ENCODE data around the gene ARMCX1.
A peak's percentile ranks its signal among the peaks of the same experiment; 100 is the strongest.
"Not testable (repeated sequence)": the region's sequence is repeated elsewhere in the genome, so short reads cannot be mapped to it uniquely, and the experiment has no call there.

Gene ARMCX1

DNA sequence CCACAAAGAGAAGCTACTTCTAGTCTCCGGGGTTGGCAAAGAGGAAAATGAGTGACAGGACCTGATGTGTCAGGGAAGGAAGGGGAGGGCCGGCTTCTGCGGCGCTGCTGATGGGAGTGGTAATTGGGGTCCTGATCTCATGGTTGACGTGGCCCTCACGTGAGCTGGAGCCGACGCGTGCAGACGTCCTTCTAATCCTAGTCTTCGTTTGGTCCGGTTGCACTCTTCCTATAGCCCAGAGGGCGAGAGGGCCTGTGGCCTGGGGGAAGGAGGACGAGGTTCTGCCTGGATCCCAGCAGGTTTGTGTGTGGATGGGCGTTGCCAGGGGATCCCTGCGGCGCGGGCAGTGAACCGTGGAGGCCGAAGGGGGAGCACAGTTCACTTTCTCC lies at the start of gene ARMCX1:
ARMCX1 (plus strand) TSS at position 186 of the 389 bp plus-strand sequence. CDS start 2,384 bp downstream, outside the sequence.
- DNase-seq, result peak; percentile 53

GRCh38 chrX:101502929-101503328 lies 47.4 kb upstream of the ARMCX1 start:
- DNase-seq, result not testable (repeated sequence)

DNA sequence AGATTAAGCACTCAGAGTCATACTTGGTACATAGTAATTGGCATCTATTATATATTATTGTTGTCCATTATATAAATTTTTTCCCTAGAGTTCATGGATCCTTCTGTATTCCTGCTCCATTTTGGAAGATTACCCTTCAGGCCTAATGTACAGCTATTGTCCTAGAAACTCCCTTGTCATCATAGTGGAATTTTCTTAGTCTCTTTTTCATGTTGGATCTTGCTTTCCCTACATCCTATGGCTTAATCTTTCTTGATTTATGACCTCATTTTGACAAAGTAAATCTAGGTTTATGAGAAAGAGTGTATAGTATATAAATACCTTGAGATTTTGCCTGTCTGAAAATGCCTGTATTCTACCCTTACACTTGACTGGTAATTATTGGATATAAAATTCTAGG lies 43.0 kb upstream of the ARMCX1 start:
- DNase-seq, result no peak

DNA sequence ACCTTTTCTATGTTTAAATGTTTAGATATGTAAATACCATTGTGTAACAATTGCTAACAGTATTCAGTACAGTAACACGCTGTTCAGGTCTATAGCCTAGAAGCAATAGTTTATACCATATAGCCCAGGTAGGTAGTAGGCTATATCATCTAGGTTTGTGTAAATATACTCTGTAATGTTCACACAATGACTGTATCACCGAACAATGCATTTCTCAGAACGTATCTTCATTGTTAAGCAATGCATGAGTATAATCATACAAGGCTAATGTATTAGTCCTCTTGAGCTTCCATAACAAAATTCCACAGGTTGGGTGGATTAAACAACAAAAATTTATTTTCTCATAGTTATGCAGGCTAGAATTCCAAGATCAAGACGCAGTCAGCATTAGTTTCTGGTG lies 42.4 kb upstream of the ARMCX1 start:
- no peak for DNase-seq

- DNase-seq, result no peak
Measured at GRCh38 chrX:101530944-101531343, 19.4 kb upstream of the ARMCX1 start.

DNA sequence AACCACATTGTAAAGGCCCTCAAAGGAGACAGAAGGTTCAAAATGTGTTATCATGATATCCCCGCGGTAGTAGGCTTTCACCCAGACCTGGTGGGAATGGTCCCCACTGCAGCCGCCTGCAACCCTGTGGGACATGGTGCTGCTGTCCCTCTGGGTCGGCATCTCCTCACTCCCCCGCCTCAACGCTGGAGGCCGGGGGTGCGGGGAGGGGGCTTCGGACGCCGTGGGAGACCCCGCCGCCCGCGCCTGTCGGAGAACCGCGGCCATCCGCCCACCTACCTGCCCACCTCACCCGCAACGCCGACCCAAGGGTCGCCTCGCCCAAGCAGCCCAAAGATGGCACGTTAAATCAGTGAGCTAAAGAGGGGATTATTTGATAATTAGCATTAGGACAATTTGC lies 11.2 kb upstream of the ARMCX1 start:
- DNase-seq, result no peak

GRCh38 chrX:101550751-101551379 lies 518 bp downstream of the ARMCX1 start:
- no peak for DNase-seq

GRCh38 chrX:101551380-101551767 lies 1.0 kb downstream of the ARMCX1 start:
- DNase-seq, result no peak

- DNase-seq, result no peak
Measured at GRCh38 chrX:101552714-101553113, 2.4 kb downstream of the ARMCX1 start.

DNA sequence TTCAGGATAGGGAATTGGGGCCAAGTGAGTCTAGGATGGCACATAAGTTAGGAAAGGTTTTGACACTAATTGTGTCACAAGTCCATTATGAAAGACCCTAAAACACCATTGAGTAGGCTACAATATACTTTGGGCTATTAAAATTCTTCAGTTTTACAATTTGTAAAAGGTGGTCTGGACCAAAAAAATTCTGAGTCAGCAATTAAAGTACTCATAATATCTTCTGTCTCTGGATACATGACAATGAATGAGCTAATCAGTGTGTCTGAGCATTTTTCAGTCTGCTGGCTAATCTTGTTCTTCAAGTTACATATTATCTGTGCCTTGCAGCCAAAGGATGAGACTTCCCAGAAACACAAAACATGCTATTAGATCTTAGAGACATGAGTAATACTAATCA lies 14.3 kb downstream of the ARMCX1 start:
- no peak for DNase-seq

DNA sequence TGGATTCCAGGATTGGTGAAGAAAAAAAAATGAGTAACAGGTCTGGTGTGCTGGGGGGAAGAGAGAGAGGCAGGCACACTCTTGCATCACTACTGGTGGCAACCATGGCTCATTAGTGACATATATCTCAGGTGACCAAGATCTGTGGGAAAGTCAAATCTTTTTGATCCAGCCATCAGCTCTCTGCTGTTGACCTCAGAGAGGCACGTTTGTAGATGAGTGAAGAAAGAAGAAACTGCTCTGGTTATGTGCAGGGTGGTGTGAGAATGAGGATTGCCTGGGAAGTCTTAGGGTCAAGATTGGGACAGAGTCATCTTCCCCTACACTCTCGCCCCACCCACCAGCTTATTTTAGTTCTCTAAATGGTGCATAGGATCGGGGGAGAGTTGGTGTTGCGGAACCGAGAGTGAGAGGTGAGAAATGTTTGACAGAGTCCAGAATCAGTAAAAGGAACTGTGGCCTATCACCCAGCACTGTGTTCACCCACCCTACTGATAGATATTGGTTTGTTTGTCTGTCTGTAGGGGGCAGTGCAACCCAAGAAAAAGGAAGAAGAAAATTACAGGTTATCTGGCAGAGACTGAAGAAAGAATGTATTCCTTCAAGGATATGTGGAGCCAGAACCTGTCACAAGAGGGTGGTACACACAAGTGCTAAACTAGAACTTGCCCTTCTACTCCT lies 45.5 kb downstream of the ARMCX1 start:
- no peak for DNase-seq

DNA sequence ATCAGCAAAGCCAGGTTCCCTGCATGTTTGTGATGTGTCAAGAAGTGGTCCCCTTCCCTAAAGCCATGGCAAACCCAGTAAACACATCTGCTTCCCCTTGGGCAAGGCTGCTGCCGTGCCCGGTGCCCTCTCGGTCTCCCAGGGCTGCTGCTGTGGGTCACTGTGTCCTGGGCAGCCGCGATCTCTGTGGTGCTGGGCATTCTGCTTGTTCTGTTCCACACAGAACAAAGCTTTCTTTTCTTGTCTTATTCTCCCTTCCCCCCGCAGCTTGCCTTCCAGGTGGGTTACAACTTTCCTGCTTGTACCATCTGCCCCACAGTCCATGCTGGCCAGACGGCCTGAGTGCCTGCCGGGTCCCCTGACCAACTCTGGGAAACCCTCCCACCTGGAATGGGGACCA lies 49.2 kb downstream of the ARMCX1 start:
- not testable (repeated sequence) for DNase-seq

- DNase-seq, result no peak
Measured at GRCh38 chrX:101602077-101602476, 51.7 kb downstream of the ARMCX1 start.
